Measurements from ENCODE around the gene MTHFR.

MTHFR gene

GRCh38 chr1:11797525-11798216 is 8.1 kb downstream of the MTHFR start:
- DNase-seq (ENCODE audit: low spot score): peak; percentile 86

GRCh38 chr1:11796036-11796828 is 9.5 kb downstream of the MTHFR start:
- peak; percentile 49 for DNase-seq (ENCODE audit: low spot score)

- DNase-seq (ENCODE audit: low spot score): no peak
Observed at GRCh38 chr1:11795238-11795890, 10.4 kb downstream of the MTHFR start.

- DNase-seq (ENCODE audit: low spot score): no peak
Observed at GRCh38 chr1:11794446-11795237, 11.1 kb downstream of the MTHFR start.

- DNase-seq (ENCODE audit: low spot score): no peak
Observed at GRCh38 chr1:11793819-11794218, 11.9 kb downstream of the MTHFR start.

GRCh38 chr1:11792106-11792505 is 13.7 kb downstream of the MTHFR start:
- DNase-seq (ENCODE audit: low spot score): peak; percentile 30

- DNase-seq (ENCODE audit: low spot score): peak; percentile 90
Observed at GRCh38 chr1:11790880-11791715, 14.7 kb downstream of the MTHFR start.

GRCh38 chr1:11790101-11790879 is 15.5 kb downstream of the MTHFR start:
- DNase-seq (ENCODE audit: low spot score): peak; percentile 31

GRCh38 chr1:11789126-11790067 is 16.4 kb downstream of the MTHFR start:
- DNase-seq (ENCODE audit: low spot score): peak; percentile 21

GRCh38 chr1:11788549-11789053 is 17.2 kb downstream of the MTHFR start:
- DNase-seq (ENCODE audit: low spot score): no peak

GRCh38 chr1:11787804-11788436 is 17.8 kb downstream of the MTHFR start:
- no peak for DNase-seq (ENCODE audit: low spot score)

- peak; percentile 36 for DNase-seq (ENCODE audit: low spot score)
Observed at GRCh38 chr1:11787251-11787803, 18.4 kb downstream of the MTHFR start.

GRCh38 chr1:11786168-11786567 is 19.6 kb downstream of the MTHFR start:
- peak; percentile 19 for DNase-seq (ENCODE audit: low spot score)

- DNase-seq (ENCODE audit: low spot score): peak; percentile 78
Observed at GRCh38 chr1:11784993-11785769, 20.6 kb downstream of the MTHFR start.

GRCh38 chr1:11784256-11784992 is 21.3 kb downstream of the MTHFR start:
- no peak for DNase-seq (ENCODE audit: low spot score)

- no peak for DNase-seq (ENCODE audit: low spot score)
Observed at GRCh38 chr1:11783556-11783955, 22.2 kb downstream of the MTHFR start.
